HG02759 (cell line): ENCODE measurements around the gene CERS1.

Experiments used
- ATAC-seq: cut with Tn5 transposase; IDR thresholded peaks from one replicate; pipeline ENCODE4 v1.9.1; 2021; ENCODE audit warnings: mild to moderate bottlenecking, moderate library complexity; ENCODE audit not compliant: unreplicated experiment

Gene CERS1

GRCh38 chr19:18843960-18844359 is 52.0 kb downstream of the CERS1 start:
- no peak for ATAC-seq

GRCh38 chr19:18842166-18842565 is 53.8 kb downstream of the CERS1 start:
- no peak for ATAC-seq

- no peak for ATAC-seq
Observed at GRCh38 chr19:18841400-18841799, 54.6 kb downstream of the CERS1 start.

GRCh38 chr19:18840288-18841267 is 55.4 kb downstream of the CERS1 start:
- no peak for ATAC-seq

- no peak for ATAC-seq
Observed at GRCh38 chr19:18839465-18840287, 56.3 kb downstream of the CERS1 start.

- ATAC-seq, result no peak
Observed at GRCh38 chr19:18834644-18834984, 61.3 kb downstream of the CERS1 start.

GRCh38 chr19:18833849-18834643 is 61.9 kb downstream of the CERS1 start:
- ATAC-seq, result no peak

GRCh38 chr19:18833141-18833476 is 62.8 kb downstream of the CERS1 start:
- no peak for ATAC-seq

- ATAC-seq, result peak; percentile 31
Observed at GRCh38 chr19:18832306-18833140, 63.4 kb downstream of the CERS1 start.

GRCh38 chr19:18831524-18832305 is 64.2 kb downstream of the CERS1 start, which contains the start of gene UPF1:
Gene UPF1 (plus strand): TSS chr19:18831959. CDS start chr19:18832210, 251 bp downstream.
- peak; percentile 76 for ATAC-seq

- ATAC-seq, result no peak
Observed at GRCh38 chr19:18830488-18830887, 65.5 kb downstream of the CERS1 start.

- ATAC-seq, result no peak
Observed at GRCh38 chr19:18828786-18829185, 67.2 kb downstream of the CERS1 start.
